ENCODE measurements around the gene PPP6C. TPM values are rescaled to one million over a fixed set of nuclear protein-coding genes. Genes with fewer than 3 reads are reported as not detected.

The PPP6C gene
- polyA plus RNA-seq, 1 donor, result 28.7 TPM

- no peaks in the 10 kb centered on the region for H3K9me3 ChIP-seq (ENCODE audit: control insufficient read depth, low read depth, low read length)
- H3K27me3 ChIP-seq (ENCODE audit: control insufficient read depth, insufficient read depth, low read length), result no peaks in the 10 kb centered on the region
- DNase-seq, result no peak
- WGBS (ENCODE audit: insufficient coverage, low lambda C conversion rate), result no CpG with 5 or more reads among the region's 3 CpGs
- no peak overlapping the region for H3K27ac ChIP-seq (ENCODE audit: low read length)
- H3K4me1 ChIP-seq (ENCODE audit: control insufficient read depth, insufficient read depth, low read length), result no peaks in the 10 kb centered on the region
- H3K4me3 ChIP-seq (ENCODE audit: low read length), result no peak overlapping the region
- H3K36me3 ChIP-seq (ENCODE audit: control insufficient read depth, insufficient read depth, low read length), result peaks cover 5% of the 10 kb centered on the region
These were observed 28.2 kb downstream of the PPP6C start for GRCh38 chr9:125161284-125161918.

DNA sequence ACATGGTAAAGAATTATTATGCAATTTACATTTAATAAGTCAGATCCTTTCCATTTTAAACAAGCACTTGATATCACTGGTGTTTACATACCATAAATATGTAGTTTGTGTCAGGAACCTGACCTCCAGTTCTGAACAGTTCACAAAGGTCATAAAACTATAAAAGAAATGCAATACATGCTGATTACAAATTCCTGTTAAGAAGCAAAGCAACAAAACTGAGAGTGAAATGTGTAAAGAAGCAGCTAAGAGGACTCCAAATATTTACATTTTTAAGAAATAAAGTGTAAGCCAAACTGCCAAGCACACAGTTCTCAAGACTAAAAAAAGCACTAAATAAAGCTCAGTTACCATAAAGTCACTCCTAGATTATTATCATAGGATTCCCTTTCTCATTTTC lies 28.9 kb downstream of the PPP6C start:
- H3K4me3 ChIP-seq (ENCODE audit: low read length), result no peak overlapping the region
- H3K27me3 ChIP-seq (ENCODE audit: control insufficient read depth, insufficient read depth, low read length), result no peaks in the 10 kb centered on the region
- H3K9me3 ChIP-seq (ENCODE audit: control insufficient read depth, low read depth, low read length), result no peaks in the 10 kb centered on the region
- peaks cover 5% of the 10 kb centered on the region for H3K36me3 ChIP-seq (ENCODE audit: control insufficient read depth, insufficient read depth, low read length)
- H3K4me1 ChIP-seq (ENCODE audit: control insufficient read depth, insufficient read depth, low read length), result no peaks in the 10 kb centered on the region
- H3K27ac ChIP-seq (ENCODE audit: low read length), result no peak overlapping the region
- peak in 1 of 2 donors; percentile 39 for DNase-seq

GRCh38 chr9:125156551-125156950 lies 33.1 kb downstream of the PPP6C start:
- H3K9me3 ChIP-seq (ENCODE audit: control insufficient read depth, low read depth, low read length), result no peaks in the 10 kb centered on the region
- no peak overlapping the region for H3K4me3 ChIP-seq (ENCODE audit: low read length)
- H3K4me1 ChIP-seq (ENCODE audit: control insufficient read depth, insufficient read depth, low read length), result no peaks in the 10 kb centered on the region
- H3K27ac ChIP-seq (ENCODE audit: low read length), result no peak overlapping the region
- 100% methylated on average over 1 of the region's 2 CpGs for WGBS (ENCODE audit: insufficient coverage, low lambda C conversion rate)
- no peaks in the 10 kb centered on the region for H3K27me3 ChIP-seq (ENCODE audit: control insufficient read depth, insufficient read depth, low read length)
- H3K36me3 ChIP-seq (ENCODE audit: control insufficient read depth, insufficient read depth, low read length), result peaks cover 32% of the 10 kb centered on the region
- no peak for DNase-seq

DNA sequence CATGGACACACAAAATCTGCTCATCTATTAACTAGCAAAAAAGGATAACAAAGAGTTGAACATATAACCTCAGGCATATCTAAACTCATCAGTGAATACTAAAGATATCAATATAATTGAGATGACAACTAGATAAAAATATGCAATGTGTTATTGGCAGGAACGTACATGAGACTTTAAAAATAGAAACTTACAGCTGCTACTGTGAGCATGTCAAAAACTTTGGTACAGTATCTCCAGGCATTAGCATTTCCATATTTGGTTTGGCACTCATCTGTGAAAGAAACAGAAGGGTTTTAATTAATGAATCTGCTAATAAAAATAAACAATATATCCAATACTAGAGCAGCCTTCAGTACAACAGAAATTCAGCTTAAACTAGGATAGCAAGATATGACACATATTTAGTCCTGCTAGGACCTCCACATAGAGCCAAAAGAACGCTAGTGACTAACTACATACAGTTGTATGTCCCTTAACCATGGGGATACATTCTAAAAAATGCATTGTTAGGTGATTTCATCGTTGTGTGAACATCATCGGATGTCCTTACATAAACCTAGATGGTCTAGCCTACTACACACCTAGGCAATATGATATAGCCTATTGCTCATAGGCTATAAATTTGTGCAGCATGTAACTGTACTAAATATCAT lies 35.8 kb downstream of the PPP6C start:
- Histone ChIP-seq H3K9me3 (ENCODE audit: control insufficient read depth, low read depth, low read length) (no peaks in the 10 kb centered on the region), H3K4me1 (ENCODE audit: control insufficient read depth, insufficient read depth, low read length) (peaks cover 3% of the 10 kb centered on the region), H3K27me3 (ENCODE audit: control insufficient read depth, insufficient read depth, low read length) (no peaks in the 10 kb centered on the region), H3K36me3 (ENCODE audit: control insufficient read depth, insufficient read depth, low read length) (peaks cover 52% of the 10 kb centered on the region), H3K27ac (ENCODE audit: low read length) (no peak overlapping the region), H3K4me3 (ENCODE audit: low read length) (no peak overlapping the region)
- no peak for DNase-seq
- WGBS (ENCODE audit: insufficient coverage, low lambda C conversion rate), result no CpG with 5 or more reads among the region's 4 CpGs

DNA sequence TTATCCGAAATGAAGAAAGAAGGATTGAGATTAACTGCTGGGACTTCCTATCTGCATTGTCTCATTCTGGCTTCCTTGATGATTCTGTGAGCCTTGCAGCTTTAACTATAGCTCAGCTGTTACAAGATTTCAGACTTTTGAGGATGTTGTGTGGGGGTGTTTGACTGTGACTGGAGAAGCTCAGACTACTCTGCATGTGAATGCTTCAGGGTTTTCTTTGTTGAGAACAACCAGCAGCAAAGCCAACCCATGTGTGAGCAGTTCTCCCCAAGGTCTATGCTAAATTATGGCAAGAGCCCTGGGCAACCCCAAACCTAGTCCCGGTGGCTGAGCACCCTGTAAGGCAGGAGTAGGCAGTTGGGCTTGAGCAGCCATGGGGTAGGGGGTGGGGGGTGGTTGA lies 37.9 kb downstream of the PPP6C start:
- H3K9me3 ChIP-seq (ENCODE audit: control insufficient read depth, low read depth, low read length), result no peaks in the 10 kb centered on the region
- no peak overlapping the region for H3K27ac ChIP-seq (ENCODE audit: low read length)
- H3K4me1 ChIP-seq (ENCODE audit: control insufficient read depth, insufficient read depth, low read length), result peaks cover 3% of the 10 kb centered on the region
- no peak overlapping the region for H3K4me3 ChIP-seq (ENCODE audit: low read length)
- peaks cover 47% of the 10 kb centered on the region for H3K36me3 ChIP-seq (ENCODE audit: control insufficient read depth, insufficient read depth, low read length)
- H3K27me3 ChIP-seq (ENCODE audit: control insufficient read depth, insufficient read depth, low read length), result no peaks in the 10 kb centered on the region
- WGBS (ENCODE audit: insufficient coverage, low lambda C conversion rate), result no CpG with 5 or more reads among the region's 2 CpGs
- DNase-seq, result no peak

GRCh38 chr9:125150349-125151245 lies 39.0 kb downstream of the PPP6C start:
- no peaks in the 10 kb centered on the region for H3K27me3 ChIP-seq (ENCODE audit: control insufficient read depth, insufficient read depth, low read length)
- H3K9me3 ChIP-seq (ENCODE audit: control insufficient read depth, low read depth, low read length), result no peaks in the 10 kb centered on the region
- peaks cover 47% of the 10 kb centered on the region for H3K36me3 ChIP-seq (ENCODE audit: control insufficient read depth, insufficient read depth, low read length)
- peaks cover 3% of the 10 kb centered on the region for H3K4me1 ChIP-seq (ENCODE audit: control insufficient read depth, insufficient read depth, low read length)
- WGBS (ENCODE audit: insufficient coverage, low lambda C conversion rate), result 60% methylated on average over 1 of the region's 12 CpGs
- H3K27ac ChIP-seq (ENCODE audit: low read length), result no peak overlapping the region
- DNase-seq, result peak in 1 of 2 donors; percentile 47
- H3K4me3 ChIP-seq (ENCODE audit: low read length), result no peak overlapping the region

- no peak for DNase-seq
- H3K9me3 ChIP-seq (ENCODE audit: control insufficient read depth, low read depth, low read length), result no peaks in the 10 kb centered on the region
- H3K4me3 ChIP-seq (ENCODE audit: low read length), result no peak overlapping the region
- WGBS (ENCODE audit: insufficient coverage, low lambda C conversion rate), result 88% methylated on average over 3 of the region's 3 CpGs
- H3K27ac ChIP-seq (ENCODE audit: low read length), result no peak overlapping the region
- peaks cover 6% of the 10 kb centered on the region for H3K4me1 ChIP-seq (ENCODE audit: control insufficient read depth, insufficient read depth, low read length)
- H3K27me3 ChIP-seq (ENCODE audit: control insufficient read depth, insufficient read depth, low read length), result no peaks in the 10 kb centered on the region
- peaks cover 28% of the 10 kb centered on the region for H3K36me3 ChIP-seq (ENCODE audit: control insufficient read depth, insufficient read depth, low read length)
These were observed 42.1 kb downstream of the PPP6C start for GRCh38 chr9:125147401-125147951.

- no peak for DNase-seq
- Histone ChIP-seq H3K9me3 (ENCODE audit: control insufficient read depth, low read depth, low read length) (no peaks in the 10 kb centered on the region), H3K36me3 (ENCODE audit: control insufficient read depth, insufficient read depth, low read length) (peaks cover 17% of the 10 kb centered on the region), H3K27ac (ENCODE audit: low read length) (no peak overlapping the region), H3K4me3 (ENCODE audit: low read length) (no peak overlapping the region), H3K4me1 (ENCODE audit: control insufficient read depth, insufficient read depth, low read length) (peaks cover 6% of the 10 kb centered on the region), H3K27me3 (ENCODE audit: control insufficient read depth, insufficient read depth, low read length) (no peaks in the 10 kb centered on the region)
- WGBS (ENCODE audit: insufficient coverage, low lambda C conversion rate), result 83% methylated on average over 2 of the region's 4 CpGs
These were observed 43.4 kb downstream of the PPP6C start for GRCh38 chr9:125146247-125146646.

GRCh38 chr9:125145425-125145824 lies 44.2 kb downstream of the PPP6C start:
- Histone ChIP-seq H3K27me3 (ENCODE audit: control insufficient read depth, insufficient read depth, low read length) (no peaks in the 10 kb centered on the region), H3K4me3 (ENCODE audit: low read length) (no peak overlapping the region), H3K9me3 (ENCODE audit: control insufficient read depth, low read depth, low read length) (no peaks in the 10 kb centered on the region), H3K4me1 (ENCODE audit: control insufficient read depth, insufficient read depth, low read length) (peaks cover 4% of the 10 kb centered on the region), H3K36me3 (ENCODE audit: control insufficient read depth, insufficient read depth, low read length) (peaks cover 9% of the 10 kb centered on the region), H3K27ac (ENCODE audit: low read length) (no peak overlapping the region)
- WGBS (ENCODE audit: insufficient coverage, low lambda C conversion rate), result no CpG with 5 or more reads among the region's 4 CpGs
- no peak for DNase-seq

DNA sequence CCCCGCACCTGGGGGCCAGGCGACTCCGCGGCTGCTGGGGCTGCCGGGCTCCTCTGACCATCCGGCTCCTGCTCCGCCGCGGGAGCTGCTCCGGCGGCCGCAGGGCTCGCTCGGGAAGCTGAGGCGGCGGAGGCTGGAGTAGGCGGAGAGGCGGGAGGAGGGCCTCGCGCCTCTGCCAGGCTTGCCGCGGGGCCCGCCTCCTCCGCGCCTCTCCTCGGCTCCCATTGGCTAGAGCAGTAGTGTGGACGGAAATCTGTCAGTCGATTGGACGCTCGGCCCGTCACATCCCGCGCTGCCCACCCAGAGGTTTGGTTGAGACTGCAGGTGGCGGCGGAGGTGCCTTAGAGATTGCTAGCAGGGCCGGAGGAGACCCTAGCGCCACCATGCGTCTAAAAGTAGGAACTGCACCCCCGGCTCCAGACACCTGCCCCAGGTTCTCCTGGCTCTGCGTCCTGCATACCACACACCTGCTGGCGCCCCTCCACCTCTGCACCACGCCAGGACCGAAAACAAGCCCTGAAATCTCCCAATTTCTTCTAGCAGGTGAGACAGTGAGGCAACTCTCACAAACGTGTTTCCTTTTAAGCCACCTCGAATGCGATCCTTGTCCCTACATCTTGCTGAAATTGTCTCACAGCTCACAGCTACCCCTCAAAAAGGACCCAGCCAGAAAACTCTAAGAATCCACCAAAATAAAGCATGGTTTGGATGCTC lies 46.1 kb downstream of the PPP6C start, which contains the start of gene SCAI:
SCAI (minus strand) TSS at position 152 of the 714 bp plus-strand sequence; CDS start at position 61, 91 bp downstream.
- Histone ChIP-seq H3K9me3 (ENCODE audit: control insufficient read depth, low read depth, low read length) (no peaks in the 10 kb centered on the region), H3K27ac (ENCODE audit: low read length) (no peak within 1 kb of the TSS), H3K4me3 (ENCODE audit: low read length) (peak within 1 kb of the TSS; percentile 62), H3K27me3 (ENCODE audit: control insufficient read depth, insufficient read depth, low read length) (no peaks in the 10 kb centered on the region), H3K36me3 (ENCODE audit: control insufficient read depth, insufficient read depth, low read length) (peaks cover 2% of the 10 kb centered on the region), H3K4me1 (ENCODE audit: control insufficient read depth, insufficient read depth, low read length) (peaks cover 3% of the 10 kb centered on the region)
- WGBS (ENCODE audit: insufficient coverage, low lambda C conversion rate), result no CpG with 5 or more reads among the region's 46 CpGs
- peak; percentile 99 for DNase-seq
